Measurements from ENCODE around the gene TM4SF1. TPM values are rescaled to one million over a fixed set of nuclear protein-coding genes. Genes with fewer than 3 reads are reported as not detected.

Gene TM4SF1
- total RNA-seq, 1 donor from 2014 or later: not detected

GRCh38 chr3:149384167-149384566 lies 6.7 kb upstream of the TM4SF1 start:
- Histone ChIP-seq H2AFZ (replicated peaks) (no peak overlapping the region), H3K79me2 (ENCODE audit: low read depth) (no peaks in the 10 kb centered on the region), H3K9me3 (ENCODE audit: low read depth) (no peaks in the 10 kb centered on the region), H3K27me3 (no peaks in the 10 kb centered on the region), H3K27ac (no peak overlapping the region), H4K20me1 (ENCODE audit: low read depth) (no peaks in the 10 kb centered on the region), H3K4me1 (no peaks in the 10 kb centered on the region), H3K4me3 (no peak overlapping the region), H3K36me3 (no peaks in the 10 kb centered on the region), H3F3A (ENCODE audit: low read depth) (no peaks in the 10 kb centered on the region), H3K9ac (no peak overlapping the region), H3K4me2 (no peak overlapping the region)
- H3K27me3 Mint-ChIP-seq (ENCODE audit: insufficient read depth, low read depth): peaks cover 11% of the 10 kb centered on the region
- no peak overlapping the region for H3K27ac Mint-ChIP-seq
- H3K4me3 Mint-ChIP-seq: no peak overlapping the region
- TF ChIP-seq EZH2 (IDR thresholded peaks at IDR 0.05) (no peak), EZH2phosphoT487 (IDR thresholded peaks at IDR 0.05) (no peak)
- TF ChIP-seq, protein P1, sequence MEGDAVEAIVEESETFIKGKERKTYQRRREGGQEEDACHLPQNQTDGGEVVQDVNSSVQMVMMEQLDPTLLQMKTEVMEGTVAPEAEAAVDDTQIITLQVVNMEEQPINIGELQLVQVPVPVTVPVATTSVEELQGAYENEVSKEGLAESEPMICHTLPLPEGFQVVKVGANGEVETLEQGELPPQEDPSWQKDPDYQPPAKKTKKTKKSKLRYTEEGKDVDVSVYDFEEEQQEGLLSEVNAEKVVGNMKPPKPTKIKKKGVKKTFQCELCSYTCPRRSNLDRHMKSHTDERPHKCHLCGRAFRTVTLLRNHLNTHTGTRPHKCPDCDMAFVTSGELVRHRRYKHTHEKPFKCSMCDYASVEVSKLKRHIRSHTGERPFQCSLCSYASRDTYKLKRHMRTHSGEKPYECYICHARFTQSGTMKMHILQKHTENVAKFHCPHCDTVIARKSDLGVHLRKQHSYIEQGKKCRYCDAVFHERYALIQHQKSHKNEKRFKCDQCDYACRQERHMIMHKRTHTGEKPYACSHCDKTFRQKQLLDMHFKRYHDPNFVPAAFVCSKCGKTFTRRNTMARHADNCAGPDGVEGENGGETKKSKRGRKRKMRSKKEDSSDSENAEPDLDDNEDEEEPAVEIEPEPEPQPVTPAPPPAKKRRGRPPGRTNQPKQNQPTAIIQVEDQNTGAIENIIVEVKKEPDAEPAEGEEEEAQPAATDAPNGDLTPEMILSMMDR (IDR thresholded peaks at IDR 0.05): no peak
- no peak for DNase-seq (ENCODE audit: low spot score)
- peaks cover 12% of the 10 kb centered on the region for H3K4me1 Mint-ChIP-seq
- peaks cover 20% of the 10 kb centered on the region for H3K9me3 Mint-ChIP-seq
- peaks cover 6% of the 10 kb centered on the region for H3K36me3 Mint-ChIP-seq

- no peak for DNase-seq (ENCODE audit: low spot score)
- Histone ChIP-seq H3K4me3 (no peak overlapping the region), H3K9me3 (ENCODE audit: low read depth) (no peaks in the 10 kb centered on the region), H3F3A (ENCODE audit: low read depth) (no peaks in the 10 kb centered on the region), H3K79me2 (ENCODE audit: low read depth) (no peaks in the 10 kb centered on the region), H3K27ac (no peak overlapping the region), H3K4me1 (no peaks in the 10 kb centered on the region), H2AFZ (replicated peaks) (no peak overlapping the region), H3K9ac (no peak overlapping the region), H3K36me3 (no peaks in the 10 kb centered on the region), H4K20me1 (ENCODE audit: low read depth) (no peaks in the 10 kb centered on the region), H3K27me3 (no peaks in the 10 kb centered on the region), H3K4me2 (no peak overlapping the region)
- H3K9me3 Mint-ChIP-seq: peaks cover 20% of the 10 kb centered on the region
- no peak overlapping the region for H3K4me3 Mint-ChIP-seq
- TF ChIP-seq, protein P1 (IDR thresholded peaks at IDR 0.05): no peak
- TF ChIP-seq EZH2 (IDR thresholded peaks at IDR 0.05) (no peak), EZH2phosphoT487 (IDR thresholded peaks at IDR 0.05) (no peak)
- H3K27ac Mint-ChIP-seq: no peak overlapping the region
- H3K4me1 Mint-ChIP-seq: peaks cover 12% of the 10 kb centered on the region
- H3K36me3 Mint-ChIP-seq: peaks cover 6% of the 10 kb centered on the region
- peaks cover 12% of the 10 kb centered on the region for H3K27me3 Mint-ChIP-seq (ENCODE audit: insufficient read depth, low read depth)
Measured at GRCh38 chr3:149383703-149384102, 6.3 kb upstream of the TM4SF1 start.

- Histone ChIP-seq H2AFZ (replicated peaks) (no peak overlapping the region), H3K27me3 (no peaks in the 10 kb centered on the region), H3K4me1 (peaks cover 4% of the 10 kb centered on the region), H3K27ac (no peak overlapping the region), H3K4me3 (no peak overlapping the region), H3K36me3 (no peaks in the 10 kb centered on the region), H3F3A (ENCODE audit: low read depth) (peaks cover 7% of the 10 kb centered on the region), H3K9me3 (ENCODE audit: low read depth) (no peaks in the 10 kb centered on the region), H3K79me2 (ENCODE audit: low read depth) (no peaks in the 10 kb centered on the region), H3K4me2 (no peak overlapping the region), H4K20me1 (ENCODE audit: low read depth) (no peaks in the 10 kb centered on the region), H3K9ac (no peak overlapping the region)
- no peak for DNase-seq (ENCODE audit: low spot score)
- no peak overlapping the region for H3K27ac Mint-ChIP-seq
- TF ChIP-seq, protein P1 (IDR thresholded peaks at IDR 0.05): no peak
- no peak overlapping the region for H3K4me3 Mint-ChIP-seq
- H3K9me3 Mint-ChIP-seq: peaks cover 20% of the 10 kb centered on the region
- H3K4me1 Mint-ChIP-seq: peaks cover 18% of the 10 kb centered on the region
- H3K36me3 Mint-ChIP-seq: peaks cover 6% of the 10 kb centered on the region
- H3K27me3 Mint-ChIP-seq (ENCODE audit: insufficient read depth, low read depth): peaks cover 12% of the 10 kb centered on the region
Measured at GRCh38 chr3:149382518-149382917, 5.1 kb upstream of the TM4SF1 start.

DNA sequence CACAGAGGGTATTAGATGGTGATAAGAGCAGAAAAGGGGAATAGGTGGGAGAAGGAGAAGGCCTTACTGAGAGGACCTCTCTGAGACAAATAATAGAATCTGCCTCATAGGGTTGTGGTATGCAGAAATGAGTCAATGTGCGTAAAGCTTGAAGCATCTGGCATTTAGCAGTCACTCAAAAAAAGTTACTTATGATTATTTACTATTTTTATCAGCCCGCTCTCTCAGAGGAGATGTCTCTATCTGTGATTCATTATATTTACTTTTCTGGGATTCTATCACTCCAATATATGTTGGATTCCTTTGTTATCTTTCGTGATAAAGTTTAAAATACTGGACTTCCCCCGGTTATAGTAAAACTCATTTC lies 4.6 kb upstream of the TM4SF1 start:
- H3K27me3 ChIP-seq: no peaks in the 10 kb centered on the region
- H3K4me3 ChIP-seq: no peak overlapping the region
- no peak overlapping the region for H3K27ac ChIP-seq
- peaks cover 12% of the 10 kb centered on the region for H3K27me3 Mint-ChIP-seq (ENCODE audit: insufficient read depth, low read depth)
- no peak overlapping the region for H3K4me2 ChIP-seq
- no peak overlapping the region for H3K9ac ChIP-seq
- no peaks in the 10 kb centered on the region for H3K9me3 ChIP-seq (ENCODE audit: low read depth)
- peaks cover 20% of the 10 kb centered on the region for H3K9me3 Mint-ChIP-seq
- no peaks in the 10 kb centered on the region for H4K20me1 ChIP-seq (ENCODE audit: low read depth)
- no peak overlapping the region for H3K27ac Mint-ChIP-seq
- H3F3A ChIP-seq (ENCODE audit: low read depth): peaks cover 7% of the 10 kb centered on the region
- H2AFZ ChIP-seq (replicated peaks): no peak overlapping the region
- H3K36me3 Mint-ChIP-seq: peaks cover 6% of the 10 kb centered on the region
- peaks cover 8% of the 10 kb centered on the region for H3K4me1 ChIP-seq
- H3K79me2 ChIP-seq (ENCODE audit: low read depth): no peaks in the 10 kb centered on the region
- peaks cover 22% of the 10 kb centered on the region for H3K4me1 Mint-ChIP-seq
- H3K36me3 ChIP-seq: no peaks in the 10 kb centered on the region
- DNase-seq (ENCODE audit: low spot score): no peak
- TF ChIP-seq EZH2phosphoT487 (IDR thresholded peaks at IDR 0.05): no peak
- no peak for TF ChIP-seq EZH2 (IDR thresholded peaks at IDR 0.05)
- TF ChIP-seq, protein P1 (IDR thresholded peaks at IDR 0.05): no peak
- no peak overlapping the region for H3K4me3 Mint-ChIP-seq
